Measurements from ENCODE around the gene YJEFN3. TPM values are rescaled to one million over a fixed set of nuclear protein-coding genes. Genes with fewer than 3 reads are reported as not detected.

Gene YJEFN3, protein sequence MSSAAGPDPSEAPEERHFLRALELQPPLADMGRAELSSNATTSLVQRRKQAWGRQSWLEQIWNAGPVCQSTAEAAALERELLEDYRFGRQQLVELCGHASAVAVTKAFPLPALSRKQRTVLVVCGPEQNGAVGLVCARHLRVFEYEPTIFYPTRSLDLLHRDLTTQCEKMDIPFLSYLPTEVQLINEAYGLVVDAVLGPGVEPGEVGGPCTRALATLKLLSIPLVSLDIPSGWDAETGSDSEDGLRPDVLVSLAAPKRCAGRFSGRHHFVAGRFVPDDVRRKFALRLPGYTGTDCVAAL
- total RNA-seq (2022; extraction: Qiagen RNA extraction), result 2.1 to 4.8 TPM (median 4.4 TPM) in 5 replicates

DNA sequence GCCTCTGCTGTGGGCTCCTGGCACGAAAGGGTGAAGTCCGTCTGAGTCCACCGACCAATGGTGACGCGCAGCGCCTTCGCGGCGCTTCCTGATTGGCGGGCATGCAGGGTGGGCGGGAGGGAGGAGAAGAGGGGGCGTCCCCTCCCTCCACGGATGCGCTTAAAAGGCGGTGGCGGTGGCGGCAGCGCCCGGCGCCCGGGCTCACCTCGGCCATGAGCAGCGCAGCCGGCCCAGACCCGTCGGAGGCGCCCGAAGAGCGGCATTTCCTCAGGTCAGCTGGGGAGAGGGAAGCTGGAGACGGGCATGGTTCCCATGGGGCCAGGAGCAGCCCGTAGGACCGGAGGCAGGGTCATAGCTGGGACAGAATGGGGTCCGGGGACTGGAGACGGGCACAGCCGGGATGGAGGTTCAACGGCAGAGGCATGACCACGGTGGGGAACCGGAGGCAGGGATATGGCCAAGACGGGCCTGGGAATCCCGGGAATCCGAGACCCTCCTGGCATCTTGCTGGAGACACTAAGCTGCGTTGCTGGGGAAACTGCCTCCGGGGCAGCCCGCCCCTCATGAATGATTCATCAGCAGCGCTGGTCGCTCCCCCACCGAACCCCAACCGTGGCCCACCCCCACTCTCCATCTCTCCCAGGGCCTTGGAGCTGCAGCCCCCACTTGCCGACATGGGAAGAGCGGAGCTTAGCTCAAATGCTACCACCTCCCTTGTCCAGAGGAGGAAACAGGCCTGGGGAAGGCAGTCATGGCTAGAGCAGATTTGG is at the start of gene YJEFN3:
Gene YJEFN3 (plus strand): TSS at position 191 of the 770 bp plus-strand sequence. CDS start 22 bp downstream, at position 213.

DNA sequence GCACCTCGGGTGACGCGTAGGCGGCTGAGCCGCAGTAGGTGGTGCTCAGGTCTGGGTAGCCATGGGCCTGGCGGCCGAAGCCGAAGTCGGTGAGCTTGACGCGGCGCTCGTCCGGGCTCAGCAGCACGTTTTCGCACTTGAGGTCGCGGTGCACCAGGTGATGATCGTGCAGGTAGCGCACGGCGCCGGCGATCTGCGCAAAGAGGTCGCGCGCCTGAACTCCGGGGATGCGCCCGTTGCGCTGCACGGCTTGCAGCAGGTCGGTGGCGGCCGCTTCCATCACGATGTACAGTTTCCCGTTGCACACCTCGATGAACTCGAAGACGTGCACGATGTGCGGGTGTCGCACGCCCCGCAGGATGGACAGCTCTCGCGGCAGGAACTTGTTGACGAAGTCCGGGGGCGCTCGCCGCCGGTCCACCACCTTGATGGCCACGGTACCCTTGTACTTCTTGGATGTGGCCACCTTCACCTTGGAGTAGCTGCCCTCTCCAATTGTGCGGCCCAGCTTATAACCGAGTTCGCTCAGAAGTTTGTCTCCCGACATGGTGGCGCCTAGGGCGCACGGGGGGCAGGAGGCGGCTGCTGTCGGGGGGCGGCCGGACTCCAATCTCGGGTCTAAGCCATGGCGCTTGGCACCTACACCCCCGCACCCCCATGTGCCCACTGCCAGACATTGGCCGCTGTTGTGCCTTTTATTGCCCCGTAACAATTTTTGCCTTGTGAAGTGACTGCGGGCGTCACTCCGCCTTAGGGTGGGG is 13.7 kb upstream of the YJEFN3 start, which contains the start of gene TSSK6:
Gene TSSK6 (minus strand): TSS at position 668 of the 761 bp plus-strand sequence. CDS start 121 bp downstream, at position 547.

GRCh38 chr19:19515642-19516519 is 12.8 kb upstream of the YJEFN3 start, which contains the start of gene NDUFA13:
NDUFA13 (plus strand) TSS chr19:19516225; CDS start chr19:19516239, 14 bp downstream.

DNA sequence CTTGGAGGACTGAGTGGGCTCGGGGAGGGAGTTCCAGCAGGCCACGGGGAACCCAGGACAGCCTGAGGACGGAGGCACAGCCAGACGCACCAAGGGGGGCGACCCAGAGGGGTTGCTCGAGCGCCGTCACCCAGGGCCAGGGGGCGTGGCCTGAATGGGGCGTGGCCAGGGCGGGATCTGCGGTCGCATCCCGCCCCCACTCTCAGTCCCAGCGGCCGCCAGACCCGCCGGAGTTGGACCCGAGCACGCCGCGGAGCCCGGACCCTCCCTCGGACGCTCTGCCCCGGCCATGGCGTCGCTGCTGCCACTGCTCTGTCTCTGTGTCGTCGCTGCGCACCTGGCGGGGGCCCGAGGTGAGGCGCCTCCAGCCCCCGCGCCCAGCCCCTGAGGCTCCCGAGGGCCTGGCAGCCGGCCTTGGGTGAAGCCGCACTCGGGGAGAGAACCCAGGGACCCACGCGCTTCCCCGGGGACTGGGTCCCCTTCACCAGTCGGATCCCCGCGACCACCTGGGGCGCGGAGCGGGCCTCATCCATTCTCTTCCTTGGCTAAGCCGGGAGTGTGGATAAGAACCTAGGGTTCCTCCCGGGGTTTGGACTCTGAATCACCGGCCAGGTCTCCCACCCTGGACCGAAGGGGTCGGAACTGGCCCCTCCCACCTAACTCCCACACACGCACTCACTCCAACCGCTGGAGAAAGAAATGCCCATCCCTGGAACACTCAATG is 9.5 kb downstream of the YJEFN3 start, which contains the start of gene CILP2:
Gene CILP2 (plus strand): TSS at position 205 of the 724 bp plus-strand sequence. CDS start 85 bp downstream, at position 290.

Other genes with a start within 250 kb of the YJEFN3 start
- gene SUGP1, start 208.4 kb upstream of the YJEFN3 start, total RNA-seq (2022; extraction: Qiagen RNA extraction), result 22.4 to 34.5 TPM (median 25.9 TPM) in 5 replicates
- gene MAU2, start 208.1 kb upstream of the YJEFN3 start, total RNA-seq (2022; extraction: Qiagen RNA extraction), result 10.4 to 15.0 TPM (median 13.9 TPM) in 5 replicates
- 34.9 to 51.0 TPM (median 46.1 TPM) in 5 replicates for gene GATAD2A, start 123.2 kb upstream of the YJEFN3 start, total RNA-seq (2022; extraction: Qiagen RNA extraction)
- 0.85 to 2.1 TPM (median 1.7 TPM) in 5 replicates for gene TSSK6, start 13.4 kb upstream of the YJEFN3 start, total RNA-seq (2022; extraction: Qiagen RNA extraction)
- 150 to 186 TPM (median 159 TPM) in 5 replicates for gene NDUFA13, start 12.7 kb upstream of the YJEFN3 start, total RNA-seq (2022; extraction: Qiagen RNA extraction)
- gene CILP2, start 9.4 kb downstream of the YJEFN3 start, total RNA-seq (2022; extraction: Qiagen RNA extraction), result 0.13 to 0.45 TPM (median 0.22 TPM) in 5 replicates
- 0.91 to 2.2 TPM (median 1.6 TPM) in 5 replicates for gene PBX4, start 89.8 kb downstream of the YJEFN3 start, total RNA-seq (2022; extraction: Qiagen RNA extraction)
- 3.1 to 4.3 TPM (median 4.2 TPM) in 5 replicates for gene LPAR2, start 99.3 kb downstream of the YJEFN3 start, total RNA-seq (2022; extraction: Qiagen RNA extraction)
- gene GMIP, start 114.7 kb downstream of the YJEFN3 start, total RNA-seq (2022; extraction: Qiagen RNA extraction), result 4.0 to 5.7 TPM (median 4.9 TPM) in 5 replicates
- 22.9 to 36.5 TPM (median 34.2 TPM) in 5 replicates for gene ATP13A1, start 134.8 kb downstream of the YJEFN3 start, total RNA-seq (2022; extraction: Qiagen RNA extraction)
- gene ZNF101, start 139.9 kb downstream of the YJEFN3 start, total RNA-seq (2022; extraction: Qiagen RNA extraction), result 3.0 to 5.5 TPM (median 4.2 TPM) in 5 replicates
- 1.5 to 2.1 TPM (median 1.9 TPM) in 5 replicates for gene ZNF14, start 204.2 kb downstream of the YJEFN3 start, total RNA-seq (2022; extraction: Qiagen RNA extraction)

Measured in A549 treated with CORT108297 at 1 μM for 4 hours (cell line).